GM21423 (cell line): Measurements from ENCODE around the gene SEBOX.
A peak's percentile ranks its signal among the peaks of the same experiment; 100 is the strongest.
"Not testable (repeated sequence)": the region's sequence is repeated elsewhere in the genome, so short reads cannot be mapped to it uniquely, and the experiment has no call there.

ENCODE experiments used
- ATAC-seq: cut with Tn5 transposase; IDR thresholded peaks from one replicate; pipeline ENCODE4 v1.9.1; 2021; ENCODE audit warnings: mild to moderate bottlenecking, moderate library complexity; ENCODE audit not compliant: unreplicated experiment

Gene SEBOX

DNA sequence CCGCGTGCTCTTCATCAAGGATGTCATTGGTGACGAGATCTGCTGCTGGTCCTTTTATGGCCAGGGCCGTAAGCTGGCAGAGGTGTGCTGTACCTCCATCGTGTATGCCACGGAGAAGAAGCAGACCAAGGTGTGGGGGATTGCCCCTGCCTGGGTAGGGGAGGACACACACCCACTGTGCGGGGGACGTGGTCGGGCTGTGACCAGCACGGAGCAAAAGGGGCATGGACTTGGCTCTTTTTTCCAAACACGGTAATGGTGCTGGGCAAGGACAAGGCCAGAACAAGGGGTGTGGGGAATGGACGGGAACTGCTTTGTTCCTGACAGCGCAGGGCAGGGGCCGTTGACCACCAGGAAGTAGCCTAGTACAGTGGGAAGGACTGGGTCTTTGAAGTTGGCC lies 22.7 kb downstream of the SEBOX start:
- no peak for ATAC-seq

DNA sequence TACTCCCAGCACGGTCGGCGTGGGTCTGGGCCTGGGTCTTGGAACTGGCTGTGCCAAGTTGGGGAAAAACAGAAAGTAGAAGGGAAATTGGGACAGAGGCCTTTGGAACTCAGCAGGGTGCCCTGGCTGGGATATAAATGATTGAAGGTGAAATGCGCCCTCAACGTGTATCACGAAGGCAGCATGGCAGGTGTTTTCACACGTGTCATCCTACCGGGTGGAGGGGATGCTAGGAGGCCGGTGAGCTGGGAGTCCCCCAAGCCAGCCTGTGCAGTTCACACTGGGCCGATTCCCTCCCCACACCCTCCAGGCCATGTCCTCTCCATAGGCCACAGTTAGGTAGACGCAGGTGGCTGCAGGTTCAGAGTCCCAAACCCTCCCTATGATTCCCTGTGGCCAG lies 23.5 kb downstream of the SEBOX start:
- ATAC-seq: no peak

DNA sequence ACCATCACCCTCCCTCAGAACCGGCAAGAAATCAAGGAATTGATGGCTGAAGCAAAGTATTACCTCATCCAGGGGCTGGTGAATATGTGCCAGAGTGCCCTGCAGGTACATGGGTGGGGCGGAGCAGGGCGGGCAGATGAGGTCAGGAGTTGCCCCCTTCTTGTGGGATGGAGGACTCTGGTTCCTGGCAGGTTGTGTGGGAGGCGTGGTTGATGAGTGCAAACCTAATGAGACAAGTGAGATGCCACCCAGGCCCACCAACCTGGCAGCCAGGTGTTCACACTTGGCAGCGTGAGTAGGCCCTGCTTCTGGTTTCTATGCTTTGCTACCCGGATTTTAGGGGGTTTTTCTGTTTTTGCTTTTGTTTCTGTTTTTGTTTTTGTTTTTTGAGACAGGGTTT lies 24.6 kb downstream of the SEBOX start:
- no peak for ATAC-seq

DNA sequence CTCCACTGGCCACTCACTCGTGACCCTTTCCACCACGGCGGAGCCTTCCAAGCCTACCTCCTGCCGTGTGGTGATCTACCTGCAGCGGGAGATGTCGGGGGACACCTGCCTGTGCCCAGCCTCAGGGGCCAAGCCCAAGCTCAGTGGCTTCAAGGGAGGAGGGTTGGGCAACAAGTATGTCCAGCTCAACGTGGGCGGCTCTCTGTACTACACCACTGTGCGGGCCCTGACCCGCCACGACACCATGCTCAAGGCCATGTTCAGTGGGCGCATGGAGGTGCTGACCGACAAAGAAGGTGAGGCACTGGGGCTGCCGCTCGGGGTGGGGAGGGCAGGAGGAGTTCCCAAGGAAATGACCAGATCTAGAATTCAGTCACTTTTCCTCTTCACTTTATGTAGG lies 25.6 kb downstream of the SEBOX start:
- no peak for ATAC-seq

DNA sequence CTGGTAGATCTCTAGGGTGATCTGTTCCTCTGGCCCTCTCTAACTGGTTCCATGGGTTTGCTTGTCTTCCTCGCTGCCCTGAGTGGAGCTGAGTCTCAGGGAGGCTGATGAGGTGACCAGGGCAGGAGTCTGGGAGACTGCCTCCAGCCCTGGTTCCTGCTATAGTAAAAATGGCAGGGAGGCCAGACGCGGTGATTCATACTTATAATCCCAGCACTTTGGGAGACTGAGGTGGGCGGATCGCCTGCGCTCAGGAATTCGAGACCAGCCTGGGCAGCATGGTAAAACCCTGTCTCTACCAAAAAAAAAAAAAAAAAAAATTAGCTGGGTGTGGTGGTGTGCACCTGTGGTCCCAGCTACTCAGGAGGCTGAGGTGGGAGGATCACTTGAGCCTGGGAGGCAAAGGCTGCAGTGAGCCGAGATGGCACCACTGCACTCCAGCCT lies 26.2 kb downstream of the SEBOX start:
- ATAC-seq: not testable (repeated sequence)

DNA sequence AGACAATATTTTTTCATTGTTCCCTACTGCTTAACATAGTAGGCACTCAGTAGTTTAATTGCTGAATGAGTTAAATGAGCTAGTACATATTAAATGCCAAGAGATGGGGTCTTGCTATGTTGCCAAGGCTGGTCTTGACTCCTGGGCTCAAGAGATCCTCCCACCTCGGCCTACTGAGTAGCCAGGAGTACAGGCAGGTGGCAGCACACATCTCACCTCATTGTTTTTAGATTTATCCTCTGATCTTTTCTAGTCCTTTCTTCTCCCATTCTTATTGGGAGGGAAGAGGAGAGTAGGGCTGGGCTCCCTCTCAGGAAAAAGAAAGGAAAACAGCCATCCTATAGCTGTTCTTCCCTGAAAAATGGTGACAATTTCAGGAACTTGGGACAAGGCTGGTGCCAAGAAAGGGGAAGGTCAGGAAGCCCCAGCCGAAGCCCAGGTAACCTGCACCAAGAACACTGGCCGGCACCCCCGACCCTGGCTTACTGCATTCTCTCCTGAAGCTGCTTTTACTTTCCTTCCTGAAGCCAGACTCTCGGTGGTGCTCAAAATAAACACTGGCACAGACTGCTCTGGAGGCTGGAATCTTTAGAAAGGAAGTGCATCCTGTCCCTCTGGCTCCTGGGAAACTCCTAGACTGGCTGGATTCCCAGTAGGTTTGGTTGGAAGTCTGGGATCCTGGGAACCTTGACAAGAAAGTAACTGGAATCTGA lies 26.8 kb downstream of the SEBOX start:
- ATAC-seq: no peak

- ATAC-seq: no peak
These were observed 28.8 kb downstream of the SEBOX start for GRCh38 chr17:28335959-28336871.

- peak; percentile 97 for ATAC-seq
These were observed 29.6 kb downstream of the SEBOX start, which contains the start of the genes IFT20 and TNFAIP1 for GRCh38 chr17:28335201-28335958. TSS of gene IFT20 (minus strand) at chr17:28335472. CDS start at chr17:28331985, 3,487 bp downstream. TSS of gene TNFAIP1 (plus strand) at chr17:28335761. CDS start at chr17:28339522, 3,761 bp downstream.

DNA sequence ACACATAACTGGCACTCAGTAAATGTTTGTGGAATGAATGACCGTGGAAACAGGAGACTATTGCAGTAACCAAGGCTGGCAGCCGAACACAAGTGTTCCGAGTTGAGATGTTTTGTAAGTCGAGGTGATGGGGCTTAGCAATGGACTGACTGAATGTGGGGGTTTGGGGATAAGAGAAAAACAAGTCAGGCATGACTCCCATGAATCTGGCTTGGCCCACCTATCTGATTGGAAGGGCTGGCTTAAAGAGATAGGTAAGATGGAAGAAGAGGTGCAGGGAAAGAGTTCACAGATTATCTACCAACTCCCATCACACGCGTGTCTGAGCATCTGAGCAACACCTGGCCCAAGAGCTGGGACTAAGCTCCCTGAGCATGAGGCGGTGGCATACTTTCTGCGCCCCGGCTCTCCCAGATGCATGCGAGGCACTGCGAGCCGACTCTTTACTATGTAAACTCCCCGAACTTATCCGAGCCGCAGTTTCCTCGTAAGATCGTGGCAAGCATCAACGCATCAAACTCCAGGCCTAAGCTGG lies 30.3 kb downstream of the SEBOX start:
- no peak for ATAC-seq

DNA sequence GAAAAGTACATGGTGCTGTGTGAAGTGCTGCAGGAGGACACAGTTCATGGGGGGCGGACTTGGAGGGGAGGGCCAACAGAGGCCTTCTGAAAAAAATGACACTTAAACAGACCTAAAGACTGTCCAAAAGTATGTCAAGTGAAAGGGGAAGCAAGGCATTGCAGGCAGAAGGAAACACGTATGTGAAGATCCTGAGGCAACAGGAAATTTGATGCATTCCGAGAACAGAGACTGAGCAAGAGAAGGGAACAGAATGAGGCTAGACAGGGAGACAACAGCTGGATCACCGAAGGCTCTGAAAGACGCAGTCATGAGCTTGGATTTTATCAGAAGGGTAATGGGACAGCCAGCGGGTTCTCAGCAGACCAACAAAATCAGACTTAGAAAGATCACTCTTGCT lies 30.8 kb downstream of the SEBOX start:
- ATAC-seq: no peak

DNA sequence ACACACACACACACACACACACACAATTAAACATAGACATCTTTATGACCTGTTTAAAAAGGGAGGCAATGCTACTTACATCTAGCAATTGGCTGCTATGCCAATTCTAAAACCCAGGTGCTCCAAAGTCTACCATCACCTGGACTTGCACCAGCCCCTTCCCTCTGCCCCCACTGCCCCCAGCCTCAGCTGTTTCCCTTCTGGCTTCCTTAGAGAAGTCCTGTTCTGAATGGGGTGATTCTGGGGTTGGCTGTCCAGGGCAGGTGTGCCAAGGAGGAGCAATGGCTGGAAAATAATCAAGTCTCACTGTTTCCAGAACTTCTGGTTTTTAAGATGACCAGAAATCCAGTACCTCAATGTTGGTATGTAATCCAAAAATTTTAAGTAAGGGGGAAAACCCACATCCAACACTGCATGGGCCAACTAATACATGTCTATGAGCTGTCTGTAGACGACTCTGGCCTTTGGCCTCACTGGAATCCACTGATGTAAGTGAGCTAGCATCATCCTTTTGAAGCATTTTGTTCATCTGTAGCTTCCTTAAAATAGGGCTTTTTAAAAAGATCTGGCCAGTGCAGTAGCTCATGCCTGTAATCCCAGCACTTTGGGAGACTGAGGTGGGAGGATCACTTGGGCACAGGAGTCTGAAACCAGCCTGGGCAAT lies 31.8 kb downstream of the SEBOX start:
- no peak for ATAC-seq

DNA sequence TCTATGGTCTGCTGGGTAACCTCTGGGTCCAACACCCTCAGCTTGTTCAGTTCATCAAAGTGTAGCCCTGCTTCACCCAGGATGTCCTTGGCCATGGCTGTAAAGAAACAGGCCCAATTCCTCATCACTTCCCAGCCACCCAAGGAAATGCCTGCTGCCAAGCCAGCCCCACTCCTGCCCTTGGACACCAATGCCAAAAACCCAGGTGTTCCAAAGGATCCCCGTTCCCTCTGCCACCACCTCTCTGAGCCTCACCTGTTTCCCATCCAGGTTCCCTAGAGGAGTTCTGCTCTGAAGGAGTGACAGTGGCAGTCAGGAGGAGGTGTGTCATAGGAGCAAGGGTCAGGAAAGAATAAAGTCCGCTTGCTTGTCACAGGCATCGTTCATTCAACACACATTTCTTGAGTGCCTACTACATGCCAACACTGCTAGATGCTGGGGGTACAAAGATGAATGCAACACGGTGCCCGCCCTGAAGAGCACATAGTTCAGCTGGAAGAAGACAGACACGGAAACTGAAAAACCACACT lies 33.0 kb downstream of the SEBOX start:
- ATAC-seq: no peak

- ATAC-seq: no peak
These were observed 34.3 kb downstream of the SEBOX start for GRCh38 chr17:28330671-28331070.

GRCh38 chr17:28328325-28328724 lies 36.7 kb downstream of the SEBOX start:
- ATAC-seq: no peak

DNA sequence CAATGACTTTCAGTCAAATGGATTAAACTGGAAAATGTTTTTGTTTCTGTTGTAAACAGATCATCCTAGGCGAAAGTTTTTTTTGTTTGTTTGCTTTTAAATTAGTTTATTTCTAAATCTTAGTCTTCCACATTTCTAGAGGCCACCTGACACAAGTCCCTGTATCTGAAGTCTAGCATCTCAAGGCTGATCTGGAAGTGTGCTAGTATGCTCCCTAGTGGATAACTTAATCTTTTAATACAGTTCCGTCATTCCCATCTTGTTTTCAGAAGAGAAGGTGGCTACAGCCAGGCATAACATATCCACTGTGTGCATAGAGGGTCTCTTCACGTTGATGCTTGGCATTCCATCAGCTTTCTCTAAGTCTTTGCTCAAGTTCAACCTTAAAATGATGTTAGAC lies 37.3 kb downstream of the SEBOX start:
- ATAC-seq: no peak

- peak; percentile 50 for ATAC-seq
These were observed 37.9 kb downstream of the SEBOX start for GRCh38 chr17:28327031-28327607.

- no peak for ATAC-seq
These were observed 38.9 kb downstream of the SEBOX start for GRCh38 chr17:28326114-28326513.

DNA sequence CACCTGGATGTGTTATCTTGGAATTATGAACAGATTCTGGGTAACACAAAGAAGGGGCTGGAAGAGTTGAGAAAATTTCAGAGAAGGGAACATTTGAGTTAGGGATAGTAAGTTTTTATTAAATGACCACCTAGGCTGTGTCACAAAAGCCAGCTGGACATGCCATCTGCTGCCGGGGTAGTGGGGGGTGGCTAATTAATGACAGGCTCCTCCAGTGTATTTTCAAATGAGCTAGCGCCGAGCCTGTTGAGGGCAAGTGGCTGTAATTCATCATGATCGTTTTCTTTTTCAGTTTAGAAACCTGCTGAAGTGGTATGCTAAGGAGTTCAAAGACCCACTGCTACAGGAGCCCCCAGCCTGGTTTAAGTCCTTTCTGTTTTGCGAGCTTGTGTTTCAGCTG lies 39.8 kb downstream of the SEBOX start:
- no peak for ATAC-seq

DNA sequence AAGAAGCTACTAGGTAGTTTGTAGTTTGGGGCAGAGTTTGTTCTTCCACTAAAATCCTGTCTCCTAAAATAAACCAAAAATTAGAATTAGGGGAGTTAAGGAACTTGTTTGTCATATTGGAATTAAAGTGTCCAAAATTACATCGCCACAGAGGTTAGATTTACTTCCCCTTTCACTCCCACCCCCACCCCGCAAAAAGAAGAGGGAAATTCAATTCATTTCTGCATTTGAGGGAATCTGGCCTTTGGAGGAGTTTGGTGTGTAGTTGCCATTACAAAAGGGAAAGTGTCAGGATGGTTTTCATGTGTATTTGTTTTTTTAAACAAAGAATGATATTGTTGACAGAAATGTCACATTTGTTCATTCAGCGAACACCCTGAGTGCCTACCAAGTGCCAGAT lies 40.2 kb downstream of the SEBOX start:
- no peak for ATAC-seq

GRCh38 chr17:28324267-28324745 lies 40.7 kb downstream of the SEBOX start:
- ATAC-seq: no peak
